ENCODE results near the gene FBXL12.

Gene FBXL12

DNA sequence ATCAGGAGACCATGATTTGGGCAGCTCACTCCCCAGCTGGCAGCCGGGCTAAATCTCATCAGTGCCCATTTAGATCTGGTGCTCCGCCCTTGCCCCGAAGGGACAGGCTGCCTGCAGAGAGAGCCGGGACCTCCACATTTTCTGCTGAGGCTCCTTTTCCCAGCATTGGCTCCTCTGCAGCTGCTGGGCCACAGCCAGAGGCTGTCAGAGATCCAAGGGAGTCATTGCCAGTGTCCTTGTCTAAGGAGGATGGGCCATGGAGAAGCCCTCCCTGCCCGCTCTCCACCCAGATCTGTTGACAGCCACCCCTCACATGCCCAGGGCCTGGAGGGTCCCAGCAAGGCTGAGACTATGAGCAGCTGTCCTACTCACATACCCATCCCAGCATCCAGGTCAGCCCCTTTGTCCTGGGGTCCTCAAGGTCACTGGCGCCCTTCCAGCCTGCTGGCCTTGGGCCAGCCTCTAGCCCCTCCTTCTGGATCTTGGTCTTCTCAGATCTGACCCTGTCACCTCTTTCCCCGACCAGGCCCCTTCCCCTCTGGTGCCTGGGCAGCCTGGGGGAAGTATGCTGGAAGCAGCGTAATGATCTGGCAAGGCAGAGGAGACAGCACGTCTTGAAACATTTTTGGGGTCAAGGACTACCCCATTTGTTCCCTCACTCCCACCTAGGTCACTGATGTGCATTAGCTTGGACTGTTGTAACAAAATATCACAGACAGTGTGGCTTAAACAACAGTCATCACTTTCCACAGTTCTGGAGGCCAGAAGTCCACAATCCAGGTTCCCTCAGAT lies 24.2 kb upstream of the FBXL12 start:
- no peaks in the 10 kb centered on the region for H3K4me1 ChIP-seq
- peaks cover 0 to 19% (median 0%) of the 10 kb centered on the region in 11 experiments; a peak in 8 of 22 replicates for H3K9me3 ChIP-seq (replicated peaks in 1 of 11)
- peaks cover 16 to 91% (median 57%) of the 10 kb centered on the region in 11 experiments; a peak in 21 of 22 replicates for H4K20me1 ChIP-seq
- H3K27me3 ChIP-seq: no peaks in the 10 kb centered on the region
- TF ChIP-seq Cebpa-rat (IDR thresholded peaks at IDR 0.05): no peak
- peaks cover 96 to 100% (median 99%) of the 10 kb centered on the region in 11 experiments for H3K36me3 ChIP-seq
- no peak overlapping the region for H3K4me2 ChIP-seq
- no peak overlapping the region for H3K27ac ChIP-seq
- no peak overlapping the region for H3K4me3 ChIP-seq
- H3K9ac ChIP-seq: no peak overlapping the region

DNA sequence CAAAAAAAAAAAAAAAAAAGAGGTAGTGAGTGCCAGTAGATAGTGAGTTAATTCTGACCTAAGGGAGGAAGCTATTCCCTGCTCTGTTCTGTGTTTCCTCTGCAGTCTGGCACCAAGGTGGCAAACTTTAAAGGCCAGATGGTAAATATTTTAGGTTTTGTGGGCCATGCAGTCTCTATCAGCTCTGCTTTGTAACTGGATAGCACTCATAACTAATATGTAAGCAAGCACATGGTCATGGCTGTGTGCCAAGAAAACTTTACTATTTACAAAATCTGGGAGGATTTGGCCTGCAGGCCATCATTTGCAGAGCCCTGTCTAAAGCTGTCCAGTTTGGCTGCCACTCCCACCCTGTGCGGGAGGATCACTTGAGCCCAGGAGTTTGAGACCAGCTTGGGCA lies 20.5 kb upstream of the FBXL12 start:
- Histone ChIP-seq H3K36me3 (peaks cover 65 to 76% (median 67%) of the 10 kb centered on the region in 11 experiments), H3K4me1 (peaks cover 12 to 18% (median 14%) of the 10 kb centered on the region in 10 experiments), H3K9me3 (replicated peaks in 1 of 11) (peaks cover 0 to 19% (median 0%) of the 10 kb centered on the region in 11 experiments; a peak in 8 of 22 replicates), H3K9ac (no peak overlapping the region), H4K20me1 (peaks cover 4 to 66% (median 38%) of the 10 kb centered on the region in 11 experiments; a peak in 20 of 22 replicates), H3K4me2 (no peak overlapping the region), H3K27me3 (no peaks in the 10 kb centered on the region), H3K27ac (no peak overlapping the region), H3K4me3 (no peak overlapping the region)
- no peak for TF ChIP-seq Cebpa-rat (IDR thresholded peaks at IDR 0.05)

DNA sequence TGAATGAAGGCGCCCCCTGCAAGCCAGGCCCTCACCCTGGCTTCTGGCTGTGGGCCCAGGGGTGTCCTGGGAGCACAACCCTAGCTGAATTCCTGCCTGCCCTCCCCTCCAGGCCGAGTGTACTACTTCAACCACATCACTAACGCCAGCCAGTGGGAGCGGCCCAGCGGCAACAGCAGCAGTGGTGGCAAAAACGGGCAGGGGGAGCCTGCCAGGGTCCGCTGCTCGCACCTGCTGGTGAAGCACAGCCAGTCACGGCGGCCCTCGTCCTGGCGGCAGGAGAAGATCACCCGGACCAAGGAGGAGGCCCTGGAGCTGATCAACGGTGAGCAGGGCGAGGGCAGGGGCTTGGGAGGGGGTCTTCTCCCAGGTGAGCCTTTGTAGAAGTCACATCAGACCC lies 19.4 kb upstream of the FBXL12 start:
- no peaks in the 10 kb centered on the region for H3K27me3 ChIP-seq
- H3K9ac ChIP-seq: no peak overlapping the region
- H3K4me3 ChIP-seq: no peak overlapping the region
- H3K36me3 ChIP-seq: peaks cover 54 to 66% (median 57%) of the 10 kb centered on the region in 11 experiments
- peaks cover 12 to 25% (median 19%) of the 10 kb centered on the region in 10 experiments for H3K4me1 ChIP-seq
- H4K20me1 ChIP-seq: peaks cover 4 to 58% (median 32%) of the 10 kb centered on the region in 11 experiments; a peak in 19 of 22 replicates
- H3K4me2 ChIP-seq: no peak overlapping the region
- TF ChIP-seq Cebpa-rat (IDR thresholded peaks at IDR 0.05): no peak
- H3K9me3 ChIP-seq (replicated peaks in 1 of 11): peaks cover 0 to 12% (median 0%) of the 10 kb centered on the region in 11 experiments; a peak in 8 of 22 replicates
- no peak overlapping the region for H3K27ac ChIP-seq

DNA sequence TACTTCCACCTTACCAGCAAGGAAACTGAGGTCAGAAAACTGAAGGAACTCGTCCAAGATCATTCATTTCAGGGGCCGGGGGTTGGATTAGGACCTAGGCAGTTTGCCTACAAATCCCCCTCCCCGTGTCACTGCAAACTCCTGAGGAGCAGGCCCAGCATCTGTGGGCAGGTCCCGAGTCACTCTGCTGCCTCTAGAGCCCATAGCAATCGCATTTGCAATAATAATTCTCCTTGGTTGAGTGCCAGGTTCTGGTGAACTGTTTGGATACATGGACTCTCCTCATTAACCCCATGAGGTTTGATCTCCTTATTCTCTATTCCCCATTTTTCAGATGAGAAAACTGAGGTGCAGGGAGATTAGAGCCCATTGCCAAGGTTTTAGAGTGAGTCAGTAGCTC lies 17.1 kb upstream of the FBXL12 start:
- H3K4me2 ChIP-seq: peak overlapping the region; percentile 90 to 98 (median 95)
- H3K27ac ChIP-seq: peak overlapping the region in 9 of 11 experiments; percentile 69 to 84 (median 80); a peak in 14 of 22 replicates
- no peak for TF ChIP-seq Cebpa-rat (IDR thresholded peaks at IDR 0.05)
- H3K36me3 ChIP-seq: peaks cover 35 to 64% (median 48%) of the 10 kb centered on the region in 11 experiments
- peaks cover 12 to 25% (median 19%) of the 10 kb centered on the region in 10 experiments for H3K4me1 ChIP-seq
- no peaks in the 10 kb centered on the region for H3K27me3 ChIP-seq
- peak overlapping the region; percentile 80 to 98 (median 94) for H3K4me3 ChIP-seq
- no peaks in the 10 kb centered on the region for H3K9me3 ChIP-seq (replicated peaks in 1 of 11)
- H3K9ac ChIP-seq: peak overlapping the region; percentile 85 to 94 (median 89)
- peaks cover 0 to 61% (median 17%) of the 10 kb centered on the region in 11 experiments; a peak in 17 of 22 replicates for H4K20me1 ChIP-seq

DNA sequence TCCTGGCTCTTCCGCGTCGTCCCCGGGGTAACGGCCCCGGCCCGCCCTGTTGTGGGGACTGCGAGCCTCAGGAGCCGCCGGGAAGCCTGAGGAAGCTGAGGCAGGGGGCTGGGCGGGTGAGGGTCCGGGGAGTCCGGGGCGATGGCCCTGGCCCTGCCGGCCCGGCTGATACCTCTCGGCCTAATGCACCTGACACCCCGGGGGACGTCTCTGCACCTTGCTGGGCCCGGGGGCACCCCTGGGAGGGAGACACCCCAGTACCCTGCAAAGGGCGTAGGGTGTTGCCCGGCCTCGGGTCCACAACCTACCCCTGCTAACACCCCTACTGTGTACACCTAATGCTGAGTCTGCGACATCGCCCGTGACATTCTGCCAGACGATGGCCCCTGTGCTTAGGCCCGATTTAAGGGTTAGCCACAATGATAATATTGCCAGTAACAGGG lies 16.6 kb upstream of the FBXL12 start:
- Histone ChIP-seq H3K36me3 (peaks cover 35 to 64% (median 48%) of the 10 kb centered on the region in 11 experiments), H3K9me3 (replicated peaks in 1 of 11) (no peaks in the 10 kb centered on the region), H3K4me1 (peaks cover 12 to 25% (median 19%) of the 10 kb centered on the region in 10 experiments), H3K4me3 (peak overlapping the region; percentile 80 to 98 (median 94)), H3K4me2 (peak overlapping the region; percentile 90 to 98 (median 95)), H3K27ac (peak overlapping the region; percentile 60 to 84 (median 80)), H3K9ac (peak overlapping the region; percentile 85 to 94 (median 89)), H4K20me1 (peaks cover 0 to 61% (median 17%) of the 10 kb centered on the region in 11 experiments; a peak in 18 of 22 replicates), H3K27me3 (no peaks in the 10 kb centered on the region)
- no peak for TF ChIP-seq Cebpa-rat (IDR thresholded peaks at IDR 0.05)

DNA sequence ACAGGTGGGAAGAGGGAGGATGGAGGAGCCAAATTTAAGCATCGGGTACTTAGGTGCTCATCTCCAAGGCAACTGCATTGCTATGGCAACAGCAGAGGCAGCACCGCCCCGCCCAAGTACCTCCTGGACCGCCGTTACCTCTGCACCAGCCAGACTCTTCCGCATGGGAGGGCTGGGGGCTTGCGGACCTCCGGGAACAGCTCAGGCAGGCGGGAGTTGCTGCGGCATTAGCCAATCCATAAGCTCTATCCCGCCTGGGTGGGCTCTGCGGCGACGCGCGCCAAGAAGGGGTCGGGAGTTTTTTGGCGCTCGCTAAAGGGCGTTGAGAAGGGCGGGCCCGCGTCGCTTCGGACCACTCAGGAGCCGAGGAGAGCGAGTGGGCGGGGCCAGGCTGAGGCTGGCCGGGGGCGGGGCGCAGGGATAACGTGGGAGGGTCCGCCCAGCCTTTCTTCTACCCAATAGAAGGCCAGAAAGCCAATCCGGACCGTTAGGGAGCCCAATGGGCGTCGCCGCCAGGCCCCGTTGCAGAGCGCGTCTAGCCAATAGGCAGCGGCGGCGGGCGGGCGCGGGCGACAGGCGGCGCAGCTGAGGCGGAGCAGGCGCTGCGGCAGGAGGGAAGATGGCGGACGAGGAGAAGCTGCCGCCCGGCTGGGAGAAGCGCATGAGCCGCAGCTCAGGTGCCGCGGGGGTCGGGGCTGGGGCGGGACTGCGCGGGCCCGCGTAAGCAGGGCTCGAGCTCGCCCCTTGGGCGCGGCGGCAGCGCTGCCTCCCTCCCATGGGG lies 16.0 kb upstream of the FBXL12 start, which contains the start of gene PIN1:
Gene PIN1, plus strand, starts transcription at position 593 of the 781 bp plus-strand sequence. Its CDS starts 27 bp downstream, at position 620.
- no peak for TF ChIP-seq Cebpa-rat (IDR thresholded peaks at IDR 0.05)
- Histone ChIP-seq H4K20me1 (peaks cover 3 to 61% (median 23%) of the 10 kb centered on the region in 11 experiments; a peak in 19 of 22 replicates), H3K27ac (peak within 1 kb of the TSS; percentile 60 to 84 (median 80))

DNA sequence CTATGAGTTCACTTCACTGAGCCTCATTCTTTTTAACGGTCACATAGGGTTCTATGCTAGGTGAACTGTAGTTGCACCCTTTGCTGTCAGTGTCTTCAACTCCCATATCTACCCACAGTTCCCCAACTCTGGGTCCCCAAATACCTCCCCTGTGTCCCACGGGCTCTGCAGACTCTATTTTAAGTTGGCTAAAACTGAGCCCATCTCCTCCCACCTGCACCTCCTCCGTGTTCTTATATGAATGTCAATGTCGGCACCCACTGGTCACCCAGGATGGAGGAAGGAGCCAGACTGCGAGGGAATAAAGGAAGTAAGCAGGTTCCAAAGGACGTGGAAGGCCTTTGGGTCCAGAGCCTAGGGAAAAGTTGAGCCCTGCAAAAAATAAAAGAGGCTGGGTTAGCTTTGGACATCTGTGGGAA lies 15.4 kb upstream of the FBXL12 start:
- Histone ChIP-seq H3K9ac (peak overlapping the region in 9 of 11 experiments; percentile 57 to 90 (median 70); a peak in 16 of 22 replicates), H3K4me2 (peak overlapping the region in 9 of 11 experiments; percentile 22 to 62 (median 49); a peak in 17 of 22 replicates), H3K4me3 (peak overlapping the region; percentile 80 to 98 (median 94)), H3K9me3 (replicated peaks in 1 of 11) (no peaks in the 10 kb centered on the region), H3K27ac (peak overlapping the region in 9 of 11 experiments; percentile 24 to 68 (median 44); a peak in 10 of 22 replicates), H4K20me1 (peaks cover 9 to 66% (median 29%) of the 10 kb centered on the region in 11 experiments; a peak in 18 of 22 replicates), H3K27me3 (no peaks in the 10 kb centered on the region), H3K36me3 (peaks cover 35 to 64% (median 48%) of the 10 kb centered on the region in 11 experiments), H3K4me1 (peaks cover 19 to 31% (median 26%) of the 10 kb centered on the region in 10 experiments)
- no peak for TF ChIP-seq Cebpa-rat (IDR thresholded peaks at IDR 0.05)

More for the DNA sequence above, 16.0 kb upstream of the FBXL12 start, which contains the start of gene PIN1:
- Histone ChIP-seq H3K9me3 (replicated peaks in 1 of 11) (no peaks in the 10 kb centered on the region), H3K4me3 (peak within 1 kb of the TSS; percentile 80 to 98 (median 94)), H3K27me3 (no peaks in the 10 kb centered on the region), H3K9ac (peak within 1 kb of the TSS; percentile 85 to 94 (median 89)), H3K4me2 (peak within 1 kb of the TSS; percentile 90 to 98 (median 95)), H3K36me3 (peaks cover 35 to 64% (median 48%) of the 10 kb centered on the region in 11 experiments), H3K4me1 (peaks cover 13 to 25% (median 20%) of the 10 kb centered on the region in 10 experiments)

DNA sequence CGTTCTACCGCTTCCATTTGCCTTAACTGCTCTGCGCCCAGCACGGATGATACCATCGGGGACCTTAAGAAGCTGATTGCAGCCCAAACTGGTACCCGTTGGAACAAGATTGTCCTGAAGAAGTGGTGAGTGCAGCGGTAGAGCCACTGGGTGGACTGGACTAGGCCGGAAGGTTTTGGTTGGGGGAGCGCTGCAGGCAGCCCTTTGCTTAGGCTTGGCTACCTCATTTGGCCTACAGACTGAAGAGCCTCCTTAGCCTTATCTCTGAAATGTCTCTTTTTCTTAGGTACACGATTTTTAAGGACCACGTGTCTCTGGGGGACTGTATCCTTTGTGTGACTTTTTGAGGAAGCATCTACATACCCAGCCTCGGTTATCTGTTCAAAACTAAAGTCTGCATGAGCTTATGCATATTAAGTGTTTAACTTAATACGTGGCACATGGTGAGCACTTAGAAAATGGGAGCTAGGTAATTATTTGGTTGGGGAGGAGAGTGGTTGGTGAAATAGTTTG lies 9.7 kb upstream of the FBXL12 start:
- Histone ChIP-seq H3K4me2 (peak overlapping the region; percentile 84 to 100 (median 97)), H3K27me3 (no peaks in the 10 kb centered on the region), H3K36me3 (peaks cover 28 to 75% (median 52%) of the 10 kb centered on the region in 11 experiments)

More for the DNA sequence above, 9.7 kb upstream of the FBXL12 start:
- no peak for TF ChIP-seq Cebpa-rat (IDR thresholded peaks at IDR 0.05)
- peak overlapping the region; percentile 87 to 95 (median 92) for H3K9ac ChIP-seq
- no peaks in the 10 kb centered on the region for H3K9me3 ChIP-seq (replicated peaks in 1 of 11)
- H3K4me1 ChIP-seq: peaks cover 31 to 41% (median 34%) of the 10 kb centered on the region in 10 experiments
- H4K20me1 ChIP-seq: peaks cover 17 to 76% (median 37%) of the 10 kb centered on the region in 11 experiments; a peak in 19 of 22 replicates
- H3K27ac ChIP-seq: peak overlapping the region; percentile 76 to 88 (median 83)
- peak overlapping the region; percentile 82 to 100 (median 93) for H3K4me3 ChIP-seq

Measured in BLaER1 treated with 17β-estradiol and CSF1 and Interleukin-3, amounts not matched to agents 10 nM and 100 nM (cell line).